Upper lobe of left lung (tissue), 6 donors: Measurements from ENCODE around the gene SIRT1. TPM values are rescaled to one million over a fixed set of nuclear protein-coding genes. Genes with fewer than 3 reads are reported as not detected.

Source experiments
- ATAC-seq, 2 donors: fragments of 200-7000 bp; cut with Tn5 transposase; one replicate each; pipeline ENCODE4 v1.9.1; 2022; ENCODE audit warnings: mild to moderate bottlenecking in 2 of 2, moderate library complexity in 2 of 2; ENCODE audit not compliant: low FRiP score in 2 of 2
- DNase-seq, 2 donors: peaks; one replicate each; pipeline ENCODE4 v3.0.0-alpha.2; 2019 to 2020
- H3K27ac ChIP-seq, 4 donors: fragments of 200-600 bp; sonication (generic); one replicate each; pipeline ENCODE4 v1.5.1; 2016 to 2019
- H3K27me3 ChIP-seq, 4 donors: fragments of 200-600 bp; sonication (generic); one replicate each; pipeline ENCODE4 v1.5.1; 2017 to 2019
- H3K36me3 ChIP-seq, 4 donors: fragments of 200-600 bp; sonication (generic); one replicate each; pipeline ENCODE4 v1.5.1; 2016 to 2019
- H3K4me1 ChIP-seq, 4 donors: fragments of 200-600 bp; sonication (generic); one replicate each; pipeline ENCODE4 v1.5.1; 2018 to 2019
- H3K4me3 ChIP-seq, 4 donors: fragments of 200-600 bp; sonication (generic); one replicate each; pipeline ENCODE4 v1.5.1; 2017 to 2019; ENCODE audit warnings: mild to moderate bottlenecking in 2 of 4, moderate library complexity in 1 of 4
- H3K9me3 ChIP-seq, 4 donors: fragments of 200-600 bp; sonication (generic); one replicate each; pipeline ENCODE4 v1.5.1; 2018 to 2019
- CTCF ChIP-seq, 6 experiments: fragments of 450-650 bp in 4 of 6; fragments of 200-600 bp in 2 of 6; sonication (generic) in 2 of 6; IDR thresholded peaks; one replicate each; pipeline ENCODE4 v1.5.1; 2016 to 2019; ENCODE audit warnings: antibody characterized with exemption in 6 of 6
- EP300 ChIP-seq, 4 donors: sonication (generic); formaldehyde crosslinking; IDR thresholded peaks; one replicate each; pipeline ENCODE4 v1.5.1; 2017; ENCODE audit warnings: antibody characterized with exemption in 4 of 4, control low read depth in 2 of 4
- POLR2A ChIP-seq, 4 donors: fragments of 450-650 bp; IDR thresholded peaks; one replicate each; pipeline ENCODE4 v1.5.1; 2016 to 2017; ENCODE audit warnings: antibody characterized with exemption in 4 of 4, mild to moderate bottlenecking in 2 of 4
- POLR2AphosphoS5 ChIP-seq, 2 donors: sonication (generic); formaldehyde crosslinking; IDR thresholded peaks; one replicate each; pipeline ENCODE4 v1.5.1; 2017; ENCODE audit warnings: antibody characterized with exemption in 2 of 2
- WGBS, 2 donors: methylation state at CpG; one replicate each; pipeline ENCODE4 v1.1.5; 2017 to 2018; 5-methylcytosine and 5-hydroxymethylcytosine counted together
- total RNA-seq, 6 donors: library from RNA; depleted of rRNA in 4 of 6; stranded (reverse); fragments of >200 nt in 4 of 6; gene quantifications; one replicate each; pipeline versions ENCODE4 v1.1.0 to v1.2.1, GENCODE V29; 2016 to 2021
- donor health status: DM: no; HTN: no; CAD: no; lungs with moderate emphysema.
- donor health status: DM: no; HTN: yes; CAD: no; lungs with severe emphysema.

The SIRT1 gene
- total RNA-seq, 6 donors from 2014 or later = 10.1 to 37.7 (median 18.7) TPM

- 77 to 81% methylated on average over 1 of the region's 1 CpG for WGBS, 2 donors
- H3K36me3 ChIP-seq = peaks cover 10 to 63% (median 19%) of the 10 kb centered on the region in 4 donors
- ATAC-seq (no peak), DNase-seq (no peak)
- no peak for TF ChIP-seq EP300 (IDR thresholded peaks at IDR 0.05)
- H3K27ac ChIP-seq = no peak overlapping the region
- no peaks in the 10 kb centered on the region for H3K4me1 ChIP-seq
- no peaks in the 10 kb centered on the region for H3K27me3 ChIP-seq
- no peaks in the 10 kb centered on the region for H3K9me3 ChIP-seq
- no peak overlapping the region for H3K4me3 ChIP-seq
Measured at GRCh38 chr10:67917679-67918078, 33.2 kb downstream of the SIRT1 start.

- Histone ChIP-seq H3K27ac (no peak overlapping the region), H3K9me3 (no peaks in the 10 kb centered on the region), H3K4me1 (no peaks in the 10 kb centered on the region), H3K27me3 (no peaks in the 10 kb centered on the region), H3K4me3 (no peak overlapping the region), H3K36me3 (peaks cover 2 to 63% (median 11%) of the 10 kb centered on the region in 4 donors)
- no peak for ATAC-seq
- 93 to 95% methylated on average over 1 of the region's 1 CpG for WGBS, 2 donors
- TF ChIP-seq CTCF (IDR thresholded peaks at IDR 0.05) = no peak
- TF ChIP-seq EP300 (IDR thresholded peaks at IDR 0.05) = no peak
- no peak for TF ChIP-seq POLR2A (IDR thresholded peaks at IDR 0.05)
- TF ChIP-seq POLR2AphosphoS5 (IDR thresholded peaks at IDR 0.05) = no peak
- DNase-seq = no peak
Measured at GRCh38 chr10:67921065-67921464, 36.6 kb downstream of the SIRT1 start.

- no peaks in the 10 kb centered on the region for H3K27me3 ChIP-seq
- DNase-seq (no peak), ATAC-seq (no peak)
- no peaks in the 10 kb centered on the region for H3K4me1 ChIP-seq
- H3K36me3 ChIP-seq = peaks cover under 1 to 56% (median 6%) of the 10 kb centered on the region in 4 donors
- TF ChIP-seq EP300 (IDR thresholded peaks at IDR 0.05) (no peak), CTCF (IDR thresholded peaks at IDR 0.05) (no peak), POLR2AphosphoS5 (IDR thresholded peaks at IDR 0.05) (no peak), POLR2A (IDR thresholded peaks at IDR 0.05) (no peak)
- no peak overlapping the region for H3K27ac ChIP-seq
- H3K4me3 ChIP-seq = no peak overlapping the region
- H3K9me3 ChIP-seq = no peaks in the 10 kb centered on the region
- 89 to 91% methylated on average over 5 of the region's 5 CpGs for WGBS, 2 donors
Measured at GRCh38 chr10:67923551-67923950, 39.1 kb downstream of the SIRT1 start.

GRCh38 chr10:67924136-67924535 lies 39.7 kb downstream of the SIRT1 start:
- Histone ChIP-seq H3K36me3 (peaks cover 0 to 52% (median 6%) of the 10 kb centered on the region in 4 donors), H3K4me3 (no peak overlapping the region), H3K4me1 (no peaks in the 10 kb centered on the region), H3K9me3 (no peaks in the 10 kb centered on the region), H3K27ac (no peak overlapping the region), H3K27me3 (no peaks in the 10 kb centered on the region)
- no peak for TF ChIP-seq CTCF (IDR thresholded peaks at IDR 0.05)
- TF ChIP-seq EP300 (IDR thresholded peaks at IDR 0.05) = no peak
- no peak for TF ChIP-seq POLR2AphosphoS5 (IDR thresholded peaks at IDR 0.05)
- TF ChIP-seq POLR2A (IDR thresholded peaks at IDR 0.05) = no peak
- no peak for DNase-seq
- ATAC-seq = no peak
- 94 to 97% methylated on average over 3 of the region's 3 CpGs for WGBS, 2 donors

- DNase-seq (no peak), ATAC-seq (no peak)
- Histone ChIP-seq H3K4me1 (no peaks in the 10 kb centered on the region), H3K4me3 (no peak overlapping the region), H3K36me3 (peaks cover 7 to 61% (median 10%) of the 10 kb centered on the region in 4 donors), H3K27ac (no peak overlapping the region), H3K9me3 (no peaks in the 10 kb centered on the region), H3K27me3 (no peaks in the 10 kb centered on the region)
- 91 to 96% methylated on average over 1 of the region's 1 CpG for WGBS, 2 donors
- TF ChIP-seq POLR2A (IDR thresholded peaks at IDR 0.05) (no peak), CTCF (IDR thresholded peaks at IDR 0.05) (no peak), EP300 (IDR thresholded peaks at IDR 0.05) (no peak), POLR2AphosphoS5 (IDR thresholded peaks at IDR 0.05) (no peak)
Measured at GRCh38 chr10:67925449-67926005, 41.1 kb downstream of the SIRT1 start.
